ENCODE results near the gene FAM210B. TPM values are rescaled to one million over a fixed set of nuclear protein-coding genes. Genes with fewer than 3 reads are reported as not detected.

The FAM210B gene
- total and polyA plus RNA-seq, 10 of the 15 experiments (the other 5 are each of a cell fraction or from before 2014, with no cell fraction given) = 0.13 to 1.4 (median 0.68) TPM

DNA sequence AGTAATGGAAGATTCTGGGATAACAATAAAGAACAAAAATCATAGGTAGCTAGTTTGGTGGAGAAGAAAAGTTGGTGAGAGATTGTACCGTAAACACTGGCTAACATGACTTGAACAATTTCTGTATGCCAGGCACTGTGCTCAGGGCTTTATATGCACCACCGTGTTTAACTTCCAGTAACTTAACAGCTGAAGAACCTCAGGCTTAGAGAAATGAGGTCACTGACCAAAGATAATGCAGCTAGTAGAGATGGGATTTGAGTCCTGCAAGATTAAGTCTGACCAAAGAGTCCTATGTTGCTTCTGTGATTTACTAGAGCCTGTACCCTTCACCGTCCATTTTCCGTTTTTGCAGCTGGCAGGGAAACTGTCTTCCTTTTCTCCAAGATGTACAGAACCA lies 36.4 kb downstream of the FAM210B start (continued):
- TF ChIP-seq, protein P1, sequence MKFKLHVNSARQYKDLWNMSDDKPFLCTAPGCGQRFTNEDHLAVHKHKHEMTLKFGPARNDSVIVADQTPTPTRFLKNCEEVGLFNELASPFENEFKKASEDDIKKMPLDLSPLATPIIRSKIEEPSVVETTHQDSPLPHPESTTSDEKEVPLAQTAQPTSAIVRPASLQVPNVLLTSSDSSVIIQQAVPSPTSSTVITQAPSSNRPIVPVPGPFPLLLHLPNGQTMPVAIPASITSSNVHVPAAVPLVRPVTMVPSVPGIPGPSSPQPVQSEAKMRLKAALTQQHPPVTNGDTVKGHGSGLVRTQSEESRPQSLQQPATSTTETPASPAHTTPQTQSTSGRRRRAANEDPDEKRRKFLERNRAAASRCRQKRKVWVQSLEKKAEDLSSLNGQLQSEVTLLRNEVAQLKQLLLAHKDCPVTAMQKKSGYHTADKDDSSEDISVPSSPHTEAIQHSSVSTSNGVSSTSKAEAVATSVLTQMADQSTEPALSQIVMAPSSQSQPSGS (IDR thresholded peaks at IDR 0.05; ENCODE audit: low read length) = no peak
- no peak for TF ChIP-seq POLR2AphosphoS2 (IDR thresholded peaks at IDR 0.05; ENCODE audit: low read depth, low read length)

DNA sequence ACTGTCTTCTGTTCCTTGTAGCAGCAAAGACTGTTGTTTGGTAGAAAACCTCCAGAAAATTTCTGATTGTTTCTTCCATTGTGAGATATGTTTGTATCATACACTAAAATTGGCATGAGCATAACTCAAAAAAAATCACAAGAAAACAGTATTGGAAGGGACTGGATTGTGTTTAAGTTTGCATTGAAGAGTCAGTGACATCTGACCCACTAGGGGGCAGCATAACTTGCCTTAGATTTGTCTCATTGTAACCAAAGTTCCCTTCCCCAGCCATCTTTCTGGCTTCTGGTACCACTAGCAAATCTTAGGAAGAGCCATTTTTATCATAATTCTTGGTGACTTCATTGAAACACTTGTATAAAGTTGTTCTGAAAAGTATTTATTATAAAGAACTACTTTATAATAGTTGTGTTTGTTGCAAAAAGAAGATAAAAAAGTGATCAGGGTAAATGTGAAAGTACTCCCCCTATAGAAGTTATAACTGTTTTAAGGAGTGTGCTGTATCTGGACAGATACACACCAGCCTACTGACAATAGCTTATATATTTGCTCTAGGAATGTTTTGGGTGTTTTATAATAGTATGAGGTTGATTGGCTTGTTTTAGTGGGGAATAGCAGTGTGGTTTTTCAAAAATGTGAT lies 41.3 kb downstream of the FAM210B start:
- CTCF ChIA-PET = interaction anchor here (0.6 to 2.4 kb wide), 6 partner anchors 9 to 151 kb away, joined by 3 to 10 read pairs (median 6); partner anchors contain the start of genes AURKA, CASS4 and CSTF1
- peak; percentile 66; the same call in 1 of the 2 replicates for TF ChIP-seq YY1 (IDR thresholded peaks at IDR 0.05; ENCODE audit: low read depth, low read length)
- TF ChIP-seq, protein P2, sequence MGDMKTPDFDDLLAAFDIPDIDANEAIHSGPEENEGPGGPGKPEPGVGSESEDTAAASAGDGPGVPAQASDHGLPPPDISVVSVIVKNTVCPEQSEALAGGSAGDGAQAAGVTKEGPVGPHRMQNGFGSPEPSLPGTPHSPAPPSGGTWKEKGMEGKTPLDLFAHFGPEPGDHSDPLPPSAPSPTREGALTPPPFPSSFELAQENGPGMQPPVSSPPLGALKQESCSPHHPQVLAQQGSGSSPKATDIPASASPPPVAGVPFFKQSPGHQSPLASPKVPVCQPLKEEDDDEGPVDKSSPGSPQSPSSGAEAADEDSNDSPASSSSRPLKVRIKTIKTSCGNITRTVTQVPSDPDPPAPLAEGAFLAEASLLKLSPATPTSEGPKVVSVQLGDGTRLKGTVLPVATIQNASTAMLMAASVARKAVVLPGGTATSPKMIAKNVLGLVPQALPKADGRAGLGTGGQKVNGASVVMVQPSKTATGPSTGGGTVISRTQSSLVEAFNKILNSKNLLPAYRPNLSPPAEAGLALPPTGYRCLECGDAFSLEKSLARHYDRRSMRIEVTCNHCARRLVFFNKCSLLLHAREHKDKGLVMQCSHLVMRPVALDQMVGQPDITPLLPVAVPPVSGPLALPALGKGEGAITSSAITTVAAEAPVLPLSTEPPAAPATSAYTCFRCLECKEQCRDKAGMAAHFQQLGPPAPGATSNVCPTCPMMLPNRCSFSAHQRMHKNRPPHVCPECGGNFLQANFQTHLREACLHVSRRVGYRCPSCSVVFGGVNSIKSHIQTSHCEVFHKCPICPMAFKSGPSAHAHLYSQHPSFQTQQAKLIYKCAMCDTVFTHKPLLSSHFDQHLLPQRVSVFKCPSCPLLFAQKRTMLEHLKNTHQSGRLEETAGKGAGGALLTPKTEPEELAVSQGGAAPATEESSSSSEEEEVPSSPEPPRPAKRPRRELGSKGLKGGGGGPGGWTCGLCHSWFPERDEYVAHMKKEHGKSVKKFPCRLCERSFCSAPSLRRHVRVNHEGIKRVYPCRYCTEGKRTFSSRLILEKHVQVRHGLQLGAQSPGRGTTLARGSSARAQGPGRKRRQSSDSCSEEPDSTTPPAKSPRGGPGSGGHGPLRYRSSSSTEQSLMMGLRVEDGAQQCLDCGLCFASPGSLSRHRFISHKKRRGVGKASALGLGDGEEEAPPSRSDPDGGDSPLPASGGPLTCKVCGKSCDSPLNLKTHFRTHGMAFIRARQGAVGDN (IDR thresholded peaks at IDR 0.05) = no peak
- TF ChIP-seq, protein P3, sequence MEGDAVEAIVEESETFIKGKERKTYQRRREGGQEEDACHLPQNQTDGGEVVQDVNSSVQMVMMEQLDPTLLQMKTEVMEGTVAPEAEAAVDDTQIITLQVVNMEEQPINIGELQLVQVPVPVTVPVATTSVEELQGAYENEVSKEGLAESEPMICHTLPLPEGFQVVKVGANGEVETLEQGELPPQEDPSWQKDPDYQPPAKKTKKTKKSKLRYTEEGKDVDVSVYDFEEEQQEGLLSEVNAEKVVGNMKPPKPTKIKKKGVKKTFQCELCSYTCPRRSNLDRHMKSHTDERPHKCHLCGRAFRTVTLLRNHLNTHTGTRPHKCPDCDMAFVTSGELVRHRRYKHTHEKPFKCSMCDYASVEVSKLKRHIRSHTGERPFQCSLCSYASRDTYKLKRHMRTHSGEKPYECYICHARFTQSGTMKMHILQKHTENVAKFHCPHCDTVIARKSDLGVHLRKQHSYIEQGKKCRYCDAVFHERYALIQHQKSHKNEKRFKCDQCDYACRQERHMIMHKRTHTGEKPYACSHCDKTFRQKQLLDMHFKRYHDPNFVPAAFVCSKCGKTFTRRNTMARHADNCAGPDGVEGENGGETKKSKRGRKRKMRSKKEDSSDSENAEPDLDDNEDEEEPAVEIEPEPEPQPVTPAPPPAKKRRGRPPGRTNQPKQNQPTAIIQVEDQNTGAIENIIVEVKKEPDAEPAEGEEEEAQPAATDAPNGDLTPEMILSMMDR (IDR thresholded peaks at IDR 0.05 in 2 of 3, conservative IDR thresholded peaks at IDR 0.05 in 1 of 3; ENCODE audit: control insufficient read depth in 2 of 3, extremely low read depth in 1 of 3, insufficient read depth in 1 of 3, low read depth in 3 of 3, low read length in 3 of 3) = peak; percentile 75 to 81 (median 78)
- peak; percentile 78 for TF ChIP-seq RAD21 (IDR thresholded peaks at IDR 0.05; ENCODE audit: insufficient read depth, low read depth, low read length)
- TF ChIP-seq, protein P4, sequence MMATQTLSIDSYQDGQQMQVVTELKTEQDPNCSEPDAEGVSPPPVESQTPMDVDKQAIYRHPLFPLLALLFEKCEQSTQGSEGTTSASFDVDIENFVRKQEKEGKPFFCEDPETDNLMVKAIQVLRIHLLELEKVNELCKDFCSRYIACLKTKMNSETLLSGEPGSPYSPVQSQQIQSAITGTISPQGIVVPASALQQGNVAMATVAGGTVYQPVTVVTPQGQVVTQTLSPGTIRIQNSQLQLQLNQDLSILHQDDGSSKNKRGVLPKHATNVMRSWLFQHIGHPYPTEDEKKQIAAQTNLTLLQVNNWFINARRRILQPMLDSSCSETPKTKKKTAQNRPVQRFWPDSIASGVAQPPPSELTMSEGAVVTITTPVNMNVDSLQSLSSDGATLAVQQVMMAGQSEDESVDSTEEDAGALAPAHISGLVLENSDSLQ (IDR thresholded peaks at IDR 0.05) = 0 out of 2 replicates have a peak, but pooled peaks have one; percentile 19
- no peak for TF ChIP-seq LARP7 (IDR thresholded peaks at IDR 0.05)
- TF ChIP-seq ASH2L (IDR thresholded peaks at IDR 0.05; ENCODE audit: borderline replicate concordance, low read depth) = no peak
- TF ChIP-seq TARDBP (IDR thresholded peaks at IDR 0.05; ENCODE audit: borderline replicate concordance) = no peak
- 0 out of 2 replicates have a peak, but pooled peaks have one; percentile 9 for TF ChIP-seq RUNX3 (IDR thresholded peaks at IDR 0.05; ENCODE audit: low read length)
- no peak for TF ChIP-seq KDM1A (IDR thresholded peaks at IDR 0.05; ENCODE audit: borderline replicate concordance)
- peak; percentile 82 for TF ChIP-seq SMC3 (IDR thresholded peaks at IDR 0.05; ENCODE audit: borderline replicate concordance, low read length)
- Histone ChIP-seq H3K27ac (ENCODE audit: control insufficient read depth, insufficient read depth) (no peak overlapping the region), H2AFZ (ENCODE audit: control insufficient read depth, low read depth, low read length) (no peak overlapping the region), H4K20me1 (ENCODE audit: control insufficient read depth, insufficient read depth) (no peaks in the 10 kb centered on the region), H3K27me3 (replicated peaks in 1 of 2; ENCODE audit: control insufficient read depth in 2 of 2, insufficient read depth in 2 of 2, low read length in 1 of 2) (no peaks in the 10 kb centered on the region), H3K79me2 (ENCODE audit: control insufficient read depth, insufficient read depth, low read length) (peaks cover 5% of the 10 kb centered on the region), H3K4me1 (ENCODE audit: control insufficient read depth, insufficient read depth, low read length) (no peaks in the 10 kb centered on the region), H3K9ac (ENCODE audit: control insufficient read depth, insufficient read depth, low read length) (no peak overlapping the region), H3K36me3 (ENCODE audit: control insufficient read depth in 2 of 2, insufficient read depth in 2 of 2, low read length in 1 of 2) (peaks cover 14 to 42% of the 10 kb centered on the region in 2 experiments), H3K9me3 (replicated peaks; ENCODE audit: control insufficient read depth, insufficient read depth, low read length) (no peaks in the 10 kb centered on the region), H3K4me2 (ENCODE audit: control insufficient read depth, insufficient read depth) (peak overlapping the region; percentile 31; the same call in 1 of the 2 replicates), H3K4me3 (no peak overlapping the region)
- in situ Hi-C loops (cut with MboI) = no loop called here
- ATAC-seq = peak; percentile 94
- no TSS peak for BruUV-seq (replicated peaks)
- RAD21 ChIA-PET (ENCODE audit: unreplicated experiment) = interaction anchor here (1.0 to 2.4 kb wide), 2 partner anchors 13 to 150 kb away, joined by 3 to 5 read pairs; no protein-coding TSS in a partner anchor
- POLR2A ChIA-PET = no interaction called here
- intact Hi-C loops (cut with micrococcal nuclease; ENCODE audit: unreplicated experiment) = loop anchor here (1.0 to 2.0 kb wide), 3 partner anchors 68 to 177 kb away; partner anchors contain the start of gene RTF2
- FAIRE-seq = peak; percentile 93
- SMC1A ChIA-PET (ENCODE audit: uncharacterized antibody, unreplicated experiment) = interaction anchor here (0.6 to 1.5 kb wide), 4 partner anchors 12 to 177 kb away, joined by 3 to 5 read pairs (median 3); partner anchors contain the start of gene CASS4
- peak; percentile 31 for DNase-seq (ENCODE audit: low read depth, low spot score)
